K562 (cell line): Measurements from ENCODE around the gene NR0B2. TPM values are rescaled to one million over a fixed set of nuclear protein-coding genes. Genes with fewer than 3 reads are reported as not detected.

Experiments used
- BCL6 ChIP-seq: fragments of 250-450 bp; sonication (Bioruptor Pico); IDR thresholded peaks from 2 replicates; pipeline ENCODE4 v1.4.0; 2020
- ERF ChIP-seq: fragments of 450-650 bp; formaldehyde crosslinking; IDR thresholded peaks from 2 replicates; pipeline ENCODE4 v1.4.0; 2020; ENCODE audit warnings: mild to moderate bottlenecking, mixed read lengths
- FOXA3 ChIP-seq, 2 experiments: fragments of 450-650 bp in 1 of 2; sonication (generic) in 1 of 2; formaldehyde crosslinking; IDR thresholded peaks in 1 of 2; conservative IDR thresholded peaks in 1 of 2; 2 replicates each; pipeline versions ENCODE4 v1.4.0 to v1.8.0; 2020 to 2022; ENCODE audit warnings: mild to moderate bottlenecking in 2 of 2, missing genetic modification reagents in 1 of 2
- KLF13 ChIP-seq: fragments of 450-650 bp; IDR thresholded peaks from 2 replicates; pipeline ENCODE4 v1.6.1; 2016; ENCODE audit warnings: missing genetic modification characterization, low read depth, mild to moderate bottlenecking, missing compliant biosample characterization, moderate library complexity, borderline replicate concordance
- POLR2AphosphoS2 ChIP-seq: IDR thresholded peaks from 2 replicates; pipeline ENCODE4 v1.6.1; 2012; ENCODE audit warnings: low read length, improper control_type of control experiment
- RAD21 ChIP-seq, 2 experiments: fragments of 250-450 bp in 1 of 2; fragments of 450-650 bp in 1 of 2; sonication (Bioruptor Pico) in 1 of 2; formaldehyde crosslinking in 1 of 2; IDR thresholded peaks in 1 of 2; conservative IDR thresholded peaks in 1 of 2; 2 replicates each; pipeline versions ENCODE4 v1.4.0 to v1.8.0; 2020 to 2022; ENCODE audit warnings: mild to moderate bottlenecking in 2 of 2, moderate library complexity in 1 of 2
- RNF2 ChIP-seq: sonication (generic); IDR thresholded peaks from 2 replicates; pipeline ENCODE4 v1.6.1; 2016
- SAP30 ChIP-seq: fragments of 200-600 bp; sonication (generic); IDR thresholded peaks from 2 replicates; pipeline ENCODE4 v1.6.1; 2012; ENCODE audit warnings: borderline replicate concordance, low read depth, mild to moderate bottlenecking, moderate library complexity, low read length, control low read depth, inconsistent platforms; ENCODE audit not compliant: insufficient read depth, poor library complexity, severe bottlenecking
- SOX6 ChIP-seq: fragments of 450-650 bp; IDR thresholded peaks from 2 replicates; pipeline ENCODE4 v1.6.1; 2014; ENCODE audit warnings: mild to moderate bottlenecking
- TBP ChIP-seq: optimal IDR thresholded peaks from 2 replicates; pipeline ENCODE3; 2011; ENCODE audit warnings: low read depth, low read length, improper control_type of control experiment
- ZBTB7A ChIP-seq: IDR thresholded peaks from 2 replicates; pipeline ENCODE4 v1.6.1; 2011; ENCODE audit warnings: low read depth, mild to moderate bottlenecking, low read length, moderate library complexity, borderline replicate concordance; ENCODE audit not compliant: control insufficient read depth
- ZNF324 ChIP-seq: fragments of 250-450 bp; sonication (Bioruptor Pico); IDR thresholded peaks from 2 replicates; pipeline ENCODE4 v1.4.0; 2020; ENCODE audit warnings: mild to moderate bottlenecking
- ZNF561 ChIP-seq: fragments of 450-650 bp; formaldehyde crosslinking; conservative IDR thresholded peaks from 2 replicates; pipeline ENCODE4 v1.4.0; 2020; ENCODE audit warnings: mild to moderate bottlenecking, moderate library complexity
- ZNF592 ChIP-seq: fragments of 450-650 bp; IDR thresholded peaks from 2 replicates; pipeline ENCODE4 v1.6.1; 2017; ENCODE audit warnings: antibody characterized with exemption, mild to moderate bottlenecking
- ZNF644 ChIP-seq: fragments of 200-800 bp; sonication (Bioruptor generic); IDR thresholded peaks from 2 replicates; pipeline ENCODE4 v1.6.1; 2016; ENCODE audit warnings: low read depth, missing genetic modification characterization, missing compliant biosample characterization
- ZNF696 ChIP-seq: fragments of 250-450 bp; sonication (Bioruptor Pico); conservative IDR thresholded peaks from 2 replicates; pipeline ENCODE4 v1.4.0; 2020; ENCODE audit warnings: mild to moderate bottlenecking, moderate library complexity
- ZNF766 ChIP-seq: fragments of 200-800 bp; sonication (Bioruptor generic); conservative IDR thresholded peaks from 2 replicates; pipeline ENCODE4 v1.6.1; 2016; ENCODE audit warnings: missing genetic modification characterization, missing compliant biosample characterization
- polyA plus RNA-seq, 8 experiments: library from polyadenylated mRNA; depleted of rRNA in 4 of 8; stranded (reverse) in 5 of 8; unstranded in 3 of 8; fragments of >200 nt; fragmentation: Nextera tagmentation in 2 of 8; fragmentation: Illumina TruSeq in 1 of 8; extraction: Ambion mirVana in 2 of 8; extraction: Trizol in 1 of 8; gene quantifications; 2 replicates each; pipeline versions ENCODE4 v1.2.1 to v1.2.3, GENCODE V29; 2011 to 2014; ENCODE audit warnings: inconsistent platforms in 1 of 8, missing spikeins in 1 of 8
- total RNA-seq, 7 experiments: library from RNA; depleted of rRNA in 6 of 7; stranded (reverse); fragments of >200 nt in 6 of 7; fragmentation: Illumina TruSeq in 2 of 7; extraction: Trizol in 2 of 7; gene quantifications; 2 replicates each; pipeline versions ENCODE4 v1.2.1 to v1.2.3, GENCODE V29; 2011 to 2021; ENCODE audit warnings: low replicate concordance in 1 of 7
- TF ChIP-seq, protein P1 (sequence below): sonication (generic); formaldehyde crosslinking; IDR thresholded peaks from 2 replicates; pipeline ENCODE4 v1.5.0; 2020; ENCODE audit warnings: missing genetic modification reagents
- TF ChIP-seq, protein P2 (sequence below): fragments of 450-650 bp; IDR thresholded peaks from 2 replicates; pipeline ENCODE4 v1.6.1; 2016; ENCODE audit warnings: antibody characterized with exemption
- TF ChIP-seq, protein P3 (sequence below): fragments of 250-450 bp; sonication (Bioruptor Pico); IDR thresholded peaks from 2 replicates; pipeline ENCODE4 v1.9.0; 2021; ENCODE audit warnings: mild to moderate bottlenecking

The NR0B2 gene
- total and polyA plus RNA-seq, 9 of the 15 experiments (the other 6 are each of a cell fraction or from before 2014, with no cell fraction given): not detected

DNA sequence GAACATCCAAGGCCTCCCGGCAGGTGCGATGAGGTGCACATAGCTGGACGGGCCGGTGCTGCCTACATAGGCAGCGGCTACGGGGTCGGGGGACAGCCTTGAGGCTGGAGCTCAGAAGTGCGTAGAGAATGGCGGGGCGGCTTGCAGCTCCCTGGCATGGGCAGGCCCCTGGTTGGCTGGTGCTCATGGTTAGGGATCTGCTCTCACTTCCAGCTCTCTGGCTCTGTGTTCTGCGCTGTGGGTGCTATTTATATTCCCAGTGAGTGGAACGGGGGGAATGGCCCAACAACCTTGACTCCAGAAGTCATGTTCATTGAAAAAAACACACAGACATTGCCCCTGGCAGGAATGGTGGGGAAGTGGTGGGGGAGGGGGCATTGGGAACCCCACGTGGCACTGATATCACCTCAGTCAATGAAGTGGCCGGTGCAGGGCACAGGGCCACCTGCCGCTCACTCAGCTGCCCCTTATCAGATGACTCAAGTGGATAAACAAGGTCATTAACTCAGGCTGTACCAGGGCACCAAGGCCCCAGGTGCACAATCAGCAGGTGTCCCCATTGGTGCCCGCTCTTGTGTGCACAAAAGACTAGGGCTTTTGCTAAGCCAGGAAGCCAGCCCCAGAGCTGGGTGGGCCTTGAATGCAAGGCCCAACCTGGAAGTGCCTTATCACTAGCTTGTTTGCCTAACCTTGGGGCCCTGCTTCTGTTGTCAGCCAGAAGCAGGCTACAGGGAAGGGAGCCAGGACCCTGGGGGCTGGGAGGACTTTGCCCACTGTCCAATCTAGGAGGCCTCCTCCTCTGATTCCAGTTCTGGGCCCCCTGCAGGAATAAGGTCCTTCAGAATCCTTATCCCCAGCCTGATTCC is at the start of gene NR0B2 (continued):
- peak; percentile 64 for TF ChIP-seq TBP
- 0 out of 2 replicates have a peak, but pooled peaks have one; percentile 41 for TF ChIP-seq RNF2
- TF ChIP-seq SAP30: no peak
- TF ChIP-seq RAD21 (CRISPR knock-in tag; conservative IDR thresholded peaks at IDR 0.05 in 1 of 2, IDR thresholded peaks at IDR 0.05 in 1 of 2): peak in 1 of 2 experiments; percentile 8; a peak in 1 of 4 replicates
- TF ChIP-seq ZNF644: peak; percentile 68; the same call in 1 of the 2 replicates
- TF ChIP-seq, protein P1, sequence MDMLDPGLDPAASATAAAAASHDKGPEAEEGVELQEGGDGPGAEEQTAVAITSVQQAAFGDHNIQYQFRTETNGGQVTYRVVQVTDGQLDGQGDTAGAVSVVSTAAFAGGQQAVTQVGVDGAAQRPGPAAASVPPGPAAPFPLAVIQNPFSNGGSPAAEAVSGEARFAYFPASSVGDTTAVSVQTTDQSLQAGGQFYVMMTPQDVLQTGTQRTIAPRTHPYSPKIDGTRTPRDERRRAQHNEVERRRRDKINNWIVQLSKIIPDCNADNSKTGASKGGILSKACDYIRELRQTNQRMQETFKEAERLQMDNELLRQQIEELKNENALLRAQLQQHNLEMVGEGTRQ (CRISPR knock-in tag): peak; percentile 24; the same call in 1 of the 2 replicates
- peak; percentile 72; the same call in 1 of the 2 replicates for TF ChIP-seq ZNF766 (CRISPR knock-in tag)
- TF ChIP-seq SOX6: peak; percentile 47; the same call in 1 of the 2 replicates
- TF ChIP-seq, protein P2, sequence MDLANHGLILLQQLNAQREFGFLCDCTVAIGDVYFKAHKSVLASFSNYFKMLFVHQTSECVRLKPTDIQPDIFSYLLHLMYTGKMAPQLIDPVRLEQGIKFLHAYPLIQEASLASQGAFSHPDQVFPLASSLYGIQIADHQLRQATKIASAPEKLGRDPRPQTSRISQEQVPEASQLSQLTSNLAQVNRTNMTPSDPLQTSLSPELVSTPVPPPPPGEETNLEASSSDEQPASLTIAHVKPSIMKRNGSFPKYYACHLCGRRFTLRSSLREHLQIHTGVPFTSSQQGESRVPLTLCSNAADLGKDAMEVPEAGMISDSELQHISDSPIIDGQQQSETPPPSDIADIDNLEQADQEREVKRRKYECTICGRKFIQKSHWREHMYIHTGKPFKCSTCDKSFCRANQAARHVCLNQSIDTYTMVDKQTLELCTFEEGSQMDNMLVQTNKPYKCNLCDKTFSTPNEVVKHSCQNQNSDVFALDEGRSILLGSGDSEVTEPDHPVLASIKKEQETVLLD: no peak
- TF ChIP-seq ZBTB7A: peak; percentile 65; the same call in 1 of the 2 replicates
- no peak for TF ChIP-seq ZNF561 (CRISPR knock-in tag)
- TF ChIP-seq ZNF592: peak; percentile 94
- TF ChIP-seq BCL6 (CRISPR knock-in tag): peak; percentile 28; the same call in 1 of the 2 replicates
- 0 out of 2 replicates have a peak, but pooled peaks have one; percentile 31 for TF ChIP-seq KLF13 (tag)
- TF ChIP-seq ERF: 0 out of 2 replicates have a peak, but pooled peaks have one; percentile 18
- TF ChIP-seq, protein P3, sequence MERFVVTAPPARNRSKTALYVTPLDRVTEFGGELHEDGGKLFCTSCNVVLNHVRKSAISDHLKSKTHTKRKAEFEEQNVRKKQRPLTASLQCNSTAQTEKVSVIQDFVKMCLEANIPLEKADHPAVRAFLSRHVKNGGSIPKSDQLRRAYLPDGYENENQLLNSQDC (CRISPR knock-in tag): no peak
- TF ChIP-seq ZNF324 (CRISPR knock-in tag): 0 out of 2 replicates have a peak, but pooled peaks have one; percentile 6
- TF ChIP-seq ZNF696 (CRISPR knock-in tag): 0 out of 2 replicates have a peak, but pooled peaks have one; percentile 41
- peak; percentile 84 to 87 for TF ChIP-seq FOXA3 (CRISPR knock-in tag; conservative IDR thresholded peaks at IDR 0.05 in 1 of 2, IDR thresholded peaks at IDR 0.05 in 1 of 2)
- TF ChIP-seq POLR2AphosphoS2: no peak
